GM19043 (cell line): ENCODE data around the gene APLP2.
A peak's percentile ranks its signal among the peaks of the same experiment; 100 is the strongest.
"Not testable (repeated sequence)": the region's sequence is repeated elsewhere in the genome, so short reads cannot be mapped to it uniquely, and the experiment has no call there.

Experiments
- ATAC-seq: cut with Tn5 transposase; IDR thresholded peaks from one replicate; pipeline ENCODE4 v1.9.1; 2021; ENCODE audit warnings: low read depth; ENCODE audit not compliant: unreplicated experiment

The APLP2 gene

GRCh38 chr11:130163346-130164220 is 93.9 kb downstream of the APLP2 start:
- ATAC-seq: no peak

- no peak for ATAC-seq
Observed at GRCh38 chr11:130164221-130164570, 94.5 kb downstream of the APLP2 start.

- ATAC-seq: no peak
Observed at GRCh38 chr11:130165601-130166456, 96.1 kb downstream of the APLP2 start.

- ATAC-seq: peak; percentile 76
Observed at GRCh38 chr11:130166457-130166784, 96.7 kb downstream of the APLP2 start.

GRCh38 chr11:130167146-130167545 is 97.5 kb downstream of the APLP2 start:
- ATAC-seq: no peak

GRCh38 chr11:130168105-130168504 is 98.4 kb downstream of the APLP2 start:
- no peak for ATAC-seq

GRCh38 chr11:130170345-130170744 is 100.7 kb downstream of the APLP2 start:
- ATAC-seq: no peak

GRCh38 chr11:130171534-130171933 is 101.8 kb downstream of the APLP2 start:
- no peak for ATAC-seq

GRCh38 chr11:130172001-130172400 is 102.3 kb downstream of the APLP2 start:
- ATAC-seq: not testable (repeated sequence)

GRCh38 chr11:130174642-130175041 is 104.9 kb downstream of the APLP2 start:
- no peak for ATAC-seq

- ATAC-seq: no peak
Observed at GRCh38 chr11:130175898-130176297, 106.2 kb downstream of the APLP2 start.

- no peak for ATAC-seq
Observed at GRCh38 chr11:130177782-130178181, 108.1 kb downstream of the APLP2 start.

- ATAC-seq: no peak
Observed at GRCh38 chr11:130178441-130179339, 109.0 kb downstream of the APLP2 start.

GRCh38 chr11:130179396-130180306 is 110.0 kb downstream of the APLP2 start:
- no peak for ATAC-seq

- no peak for ATAC-seq
Observed at GRCh38 chr11:130180491-130180890, 110.8 kb downstream of the APLP2 start.

GRCh38 chr11:130180896-130181294 is 111.2 kb downstream of the APLP2 start:
- no peak for ATAC-seq

- ATAC-seq: peak; percentile 73
Observed at GRCh38 chr11:130181295-130182272, 111.9 kb downstream of the APLP2 start.

GRCh38 chr11:130183878-130184610 is 114.3 kb downstream of the APLP2 start:
- no peak for ATAC-seq
